ENCODE results near the gene BYSL. TPM values are rescaled to one million over a fixed set of nuclear protein-coding genes. Genes with fewer than 3 reads are reported as not detected.

Gene BYSL
- total RNA-seq, 4 donors from 2014 or later, result 5.8 to 11.6 (median 9.2) TPM

- Histone ChIP-seq H3K36me3 (peaks cover 0 to 5% (median 0%) of the 10 kb centered on the region in 4 donors), H3K27me3 (no peaks in the 10 kb centered on the region), H3K4me1 (no peaks in the 10 kb centered on the region), H3K9me3 (no peaks in the 10 kb centered on the region), H3K4me3 (no peak overlapping the region), H3K27ac (replicated peaks in 1 of 4) (no peak overlapping the region)
- no peak for TF ChIP-seq CTCF (IDR thresholded peaks at IDR 0.05)
- TF ChIP-seq POLR2A (IDR thresholded peaks at IDR 0.05; ENCODE audit: low read depth), result no peak
- no peak for TF ChIP-seq EP300 (IDR thresholded peaks at IDR 0.05)
- no peak for TF ChIP-seq POLR2AphosphoS5 (IDR thresholded peaks at IDR 0.05)
- DNase-seq (ENCODE audit: extremely low spot score), result no peak
- WGBS, result 86% methylated on average over 2 of the region's 2 CpGs
- intact Hi-C loops (cut with DNase I), result no loop called here
Measured at GRCh38 chr6:41955412-41955811, 34.1 kb downstream of the BYSL start.

GRCh38 chr6:41957117-41957516 lies 35.8 kb downstream of the BYSL start:
- no peak overlapping the region for H3K4me3 ChIP-seq
- H3K4me1 ChIP-seq, result peaks cover 0 to 4% (median 0%) of the 10 kb centered on the region in 4 donors
- no peaks in the 10 kb centered on the region for H3K27me3 ChIP-seq
- peaks cover 0 to 6% (median 2%) of the 10 kb centered on the region in 4 donors for H3K36me3 ChIP-seq
- WGBS, result 70% methylated on average over 4 of the region's 4 CpGs
- DNase-seq (ENCODE audit: extremely low spot score), result no peak
- TF ChIP-seq CTCF (IDR thresholded peaks at IDR 0.05), result no peak
- no peak for TF ChIP-seq EP300 (IDR thresholded peaks at IDR 0.05)
- no peak for TF ChIP-seq POLR2A (IDR thresholded peaks at IDR 0.05; ENCODE audit: low read depth)
- TF ChIP-seq POLR2AphosphoS5 (IDR thresholded peaks at IDR 0.05), result no peak
- no peaks in the 10 kb centered on the region for H3K9me3 ChIP-seq
- H3K27ac ChIP-seq (replicated peaks in 1 of 4), result no peak overlapping the region
- intact Hi-C loops (cut with DNase I), result no loop called here

- H3K36me3 ChIP-seq, result peaks cover 0 to 6% (median 2%) of the 10 kb centered on the region in 4 donors
- peaks cover 0 to 4% (median 0%) of the 10 kb centered on the region in 4 donors for H3K4me1 ChIP-seq
- H3K4me3 ChIP-seq, result no peak overlapping the region
- H3K27me3 ChIP-seq, result no peaks in the 10 kb centered on the region
- TF ChIP-seq POLR2AphosphoS5 (IDR thresholded peaks at IDR 0.05) (no peak), EP300 (IDR thresholded peaks at IDR 0.05) (no peak), POLR2A (IDR thresholded peaks at IDR 0.05; ENCODE audit: low read depth) (no peak), CTCF (IDR thresholded peaks at IDR 0.05) (no peak)
- no peak overlapping the region for H3K27ac ChIP-seq (replicated peaks in 1 of 4)
- 97% methylated on average over 6 of the region's 6 CpGs for WGBS
- DNase-seq (ENCODE audit: extremely low spot score), result no peak
- intact Hi-C loops (cut with DNase I), result no loop called here
- no peaks in the 10 kb centered on the region for H3K9me3 ChIP-seq
Measured at GRCh38 chr6:41958022-41958856, 36.9 kb downstream of the BYSL start.

GRCh38 chr6:41960028-41960427 lies 38.7 kb downstream of the BYSL start:
- no peak overlapping the region for H3K27ac ChIP-seq (replicated peaks in 1 of 4)
- peaks cover 0 to 4% (median 0%) of the 10 kb centered on the region in 4 donors for H3K4me1 ChIP-seq
- no peaks in the 10 kb centered on the region for H3K9me3 ChIP-seq
- TF ChIP-seq POLR2A (IDR thresholded peaks at IDR 0.05; ENCODE audit: low read depth) (no peak), CTCF (IDR thresholded peaks at IDR 0.05) (no peak), POLR2AphosphoS5 (IDR thresholded peaks at IDR 0.05) (no peak), EP300 (IDR thresholded peaks at IDR 0.05) (no peak)
- no peak overlapping the region for H3K4me3 ChIP-seq
- peaks cover 0 to 6% (median 0%) of the 10 kb centered on the region in 4 donors for H3K36me3 ChIP-seq
- intact Hi-C loops (cut with DNase I), result loop anchor here (10.0 kb wide), 1 partner anchor 65 kb away; no protein-coding TSS in a partner anchor
- 90% methylated on average over 4 of the region's 4 CpGs for WGBS
- no peak for DNase-seq (ENCODE audit: extremely low spot score)
- H3K27me3 ChIP-seq, result no peaks in the 10 kb centered on the region
